Small intestine (tissue), 7 donors: ENCODE data around the gene SLC39A11. TPM values are rescaled to one million over a fixed set of nuclear protein-coding genes. Genes with fewer than 3 reads are reported as not detected.
"Not testable (repeated sequence)": the region's sequence is repeated elsewhere in the genome, so short reads cannot be mapped to it uniquely, and the experiment has no call there.

Experiments
- DNase-seq, 2 donors: peaks; one replicate each; pipeline versions ENCODE4 v3.0.0 to v3.0.0-alpha.2; 2013
- FAIRE-seq: peaks from 2 replicates; lab custom pipeline; 2012; peaks lifted over from hg19 to GRCh38; lab: Jason Lieb, UNC
- H3K27ac ChIP-seq, 3 donors: one replicate each; pipeline ENCODE4 v1.5.1; 2013; ENCODE audit warnings: low read length in 2 of 3, mild to moderate bottlenecking in 2 of 3, control low read depth in 1 of 3, inconsistent platforms in 1 of 3, low read depth in 1 of 3, moderate library complexity in 1 of 3
- H3K27me3 ChIP-seq, 3 donors: one replicate each; pipeline ENCODE4 v1.6.1; 2013; ENCODE audit warnings: low read length in 3 of 3, inconsistent platforms in 1 of 3; ENCODE audit not compliant: control insufficient read depth in 3 of 3, insufficient read depth in 3 of 3
- H3K36me3 ChIP-seq, 3 donors: one replicate each; pipeline ENCODE4 v1.6.1; 2013; ENCODE audit warnings: low read length in 3 of 3, inconsistent platforms in 1 of 3, low read depth in 1 of 3, mild to moderate bottlenecking in 1 of 3, moderate library complexity in 1 of 3; ENCODE audit not compliant: control insufficient read depth in 3 of 3, insufficient read depth in 2 of 3
- H3K4me1 ChIP-seq, 3 donors: one replicate each; pipeline ENCODE4 v1.6.1; 2013; ENCODE audit warnings: low read length in 2 of 3, inconsistent platforms in 1 of 3, low read depth in 1 of 3, mild to moderate bottlenecking in 1 of 3, moderate library complexity in 1 of 3; ENCODE audit not compliant: control insufficient read depth in 3 of 3, insufficient read depth in 2 of 3
- H3K4me3 ChIP-seq, 3 donors: one replicate each; pipeline ENCODE4 v1.5.1; 2013; ENCODE audit warnings: low read length in 3 of 3, control low read depth in 1 of 3, inconsistent platforms in 1 of 3, low read depth in 1 of 3, mild to moderate bottlenecking in 1 of 3, moderate library complexity in 1 of 3
- H3K9me3 ChIP-seq, 2 donors: one replicate each; pipeline ENCODE4 v1.6.1; 2013; ENCODE audit warnings: low read depth in 1 of 2, low read length in 1 of 2; ENCODE audit not compliant: control insufficient read depth in 2 of 2, insufficient read depth in 1 of 2
- WGBS, 3 donors: extraction: QIAGEN DNeasy Blood & Tissue Kit; methylation state at CpG; one replicate each; pipeline ENCODE4 v1.1.7; 2013; 5-methylcytosine and 5-hydroxymethylcytosine counted together
- polyA plus RNA-seq, 4 donors: library from polyadenylated mRNA; stranded (reverse) in 3 of 4; unstranded in 1 of 4; fragments of 200-250 nt in 3 of 4; fragments of 120-200 nt in 1 of 4; gene quantifications; one replicate each; pipeline versions ENCODE4 v1.2.1 to v1.2.3, GENCODE V29; 2013
- donor health status: healthy with polysubstance abuse.
- donor health status: control.
- donor health status: control.
- donor health status: Bipolar disorder and iron deficiency.
- donor health status: healthy.

The SLC39A11 gene
- polyA plus RNA-seq, 4 donors = 2.7 to 53.7 (median 11.3) TPM

DNA sequence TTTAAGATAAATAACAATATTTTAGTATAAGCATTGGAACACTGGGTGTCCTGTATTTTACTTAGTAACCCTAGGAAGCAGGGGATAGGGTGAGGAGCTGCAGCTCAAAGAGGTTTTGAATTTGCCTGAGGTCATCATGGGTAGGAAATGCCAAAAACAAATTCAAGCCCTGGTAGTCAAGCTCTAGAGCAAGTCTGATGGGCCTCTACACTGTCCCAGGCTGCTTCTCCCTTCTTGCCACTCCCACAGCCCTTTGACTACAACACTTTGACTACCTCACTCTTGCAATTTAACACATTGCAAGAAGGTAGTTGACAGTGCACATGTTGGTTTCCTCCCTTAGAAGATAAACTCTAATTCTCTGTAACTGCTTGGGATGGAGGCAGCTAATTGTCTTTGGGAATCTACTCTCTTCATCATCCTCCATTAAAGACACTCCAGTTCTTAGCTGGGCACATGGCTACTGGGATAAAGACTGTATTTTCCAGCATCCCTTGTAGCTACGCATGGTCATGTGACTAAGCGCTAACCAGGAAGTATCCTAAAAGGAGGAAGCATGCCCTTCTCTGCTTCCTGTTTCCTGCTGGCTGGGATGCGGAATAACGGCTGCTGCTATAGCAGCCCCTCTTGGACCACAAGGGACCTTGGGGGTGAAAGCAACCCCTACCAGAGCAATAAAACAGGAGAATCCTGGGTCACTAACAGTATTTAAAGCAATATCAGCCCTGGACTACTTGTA lies 41.6 kb upstream of the SLC39A11 start:
- FAIRE-seq (no peak), DNase-seq (no peak)
- H3K9me3 ChIP-seq = no peaks in the 10 kb centered on the region
- no peak overlapping the region for H3K4me3 ChIP-seq
- peaks cover 0 to 3% (median 0%) of the 10 kb centered on the region in 3 donors for H3K27me3 ChIP-seq
- 60 to 70% (median 64%) methylated on average over 4 of the region's 4 CpGs for WGBS, 3 donors
- no peak overlapping the region for H3K27ac ChIP-seq
- H3K4me1 ChIP-seq = no peaks in the 10 kb centered on the region
- H3K36me3 ChIP-seq = no peaks in the 10 kb centered on the region

DNA sequence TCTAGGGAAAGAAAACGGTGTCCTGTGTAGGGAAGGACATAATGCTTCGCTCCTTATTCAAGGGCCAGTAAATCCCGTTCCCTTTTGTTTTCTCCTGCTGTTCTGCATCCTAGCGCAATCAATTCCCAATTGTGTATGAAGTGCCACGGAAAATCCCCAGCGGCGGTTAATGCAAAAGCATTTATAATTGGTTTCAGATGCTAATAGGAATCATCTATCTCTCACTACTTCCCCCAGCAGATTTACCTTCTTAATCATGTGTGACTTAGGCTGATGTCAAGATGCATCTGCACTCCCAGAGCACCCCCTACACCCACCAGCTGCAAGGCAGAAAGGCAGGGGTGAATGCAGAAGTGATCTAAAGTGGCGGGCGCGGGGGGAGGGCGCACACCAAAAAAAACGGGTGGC lies 39.6 kb upstream of the SLC39A11 start:
- WGBS, 3 donors = 69 to 78% (median 77%) methylated on average over 12 of the region's 12 CpGs
- H3K4me1 ChIP-seq = no peaks in the 10 kb centered on the region
- FAIRE-seq (no peak), DNase-seq (no peak)
- H3K27me3 ChIP-seq = no peaks in the 10 kb centered on the region
- no peaks in the 10 kb centered on the region for H3K9me3 ChIP-seq
- H3K4me3 ChIP-seq = no peak overlapping the region
- no peak overlapping the region for H3K27ac ChIP-seq
- no peaks in the 10 kb centered on the region for H3K36me3 ChIP-seq

DNA sequence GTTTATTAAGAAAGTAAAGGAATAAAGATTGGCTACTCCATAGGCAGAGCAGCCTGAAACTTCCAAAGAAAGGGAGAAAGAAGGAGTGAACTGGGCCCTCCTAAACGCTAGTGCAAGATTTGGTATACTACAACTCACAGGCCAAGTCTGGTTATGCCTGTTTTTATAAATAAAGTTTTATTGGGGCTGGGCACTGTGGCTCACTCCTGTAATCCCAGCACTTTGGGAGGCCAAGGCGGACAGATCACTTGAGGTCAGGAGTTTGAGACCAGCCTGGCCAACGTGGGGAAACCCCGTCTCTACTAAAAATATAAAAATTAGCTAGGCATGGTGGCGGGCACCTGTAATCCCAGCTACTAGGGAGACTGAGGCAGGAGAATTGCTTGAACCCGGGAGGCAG lies 39.0 kb upstream of the SLC39A11 start:
- not testable (repeated sequence) for H3K27me3 ChIP-seq, DNase-seq, H3K27ac ChIP-seq, H3K4me1 ChIP-seq, FAIRE-seq, H3K36me3 ChIP-seq, H3K4me3 ChIP-seq, H3K9me3 ChIP-seq
- 93 to 96% (median 93%) methylated on average over 6 of the region's 6 CpGs for WGBS, 3 donors

DNA sequence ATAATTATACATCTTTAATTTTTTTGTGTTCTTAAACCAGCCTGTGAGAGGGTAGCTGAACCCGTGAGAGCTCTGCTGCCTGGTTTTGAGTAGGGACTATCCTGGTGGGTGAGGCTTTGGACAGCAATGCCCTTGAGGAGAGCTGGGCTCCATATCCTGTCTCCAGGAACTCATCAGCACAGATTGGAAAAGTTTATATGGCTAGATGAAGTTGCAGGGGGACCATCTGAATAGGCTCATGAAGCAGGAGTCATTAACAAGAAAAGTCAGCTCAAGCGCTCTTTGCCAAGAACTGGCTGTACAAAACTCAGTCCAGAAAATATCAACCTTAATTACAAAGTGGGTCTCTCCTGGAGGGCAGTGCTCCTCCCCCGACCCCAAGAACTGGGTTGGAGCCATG lies 38.5 kb upstream of the SLC39A11 start:
- FAIRE-seq = no peak
- Histone ChIP-seq H3K27ac (no peak overlapping the region), H3K4me3 (no peak overlapping the region), H3K27me3 (no peaks in the 10 kb centered on the region), H3K4me1 (no peaks in the 10 kb centered on the region), H3K9me3 (no peaks in the 10 kb centered on the region), H3K36me3 (no peaks in the 10 kb centered on the region)
- WGBS, 3 donors = 76 to 88% (median 85%) methylated on average over 3 of the region's 3 CpGs
- no peak for DNase-seq

- WGBS, 3 donors = 59 to 77% (median 67%) methylated on average over 3 of the region's 3 CpGs
- no peak overlapping the region for H3K27ac ChIP-seq
- no peaks in the 10 kb centered on the region for H3K27me3 ChIP-seq
- no peak overlapping the region for H3K4me3 ChIP-seq
- FAIRE-seq (no peak), DNase-seq (no peak)
- no peaks in the 10 kb centered on the region for H3K9me3 ChIP-seq
- H3K36me3 ChIP-seq = no peaks in the 10 kb centered on the region
- no peaks in the 10 kb centered on the region for H3K4me1 ChIP-seq
Measured at GRCh38 chr17:73128496-73128895, 36.0 kb upstream of the SLC39A11 start.

GRCh38 chr17:73126716-73127473 lies 34.4 kb upstream of the SLC39A11 start:
- Histone ChIP-seq H3K4me3 (no peak overlapping the region), H3K36me3 (no peaks in the 10 kb centered on the region), H3K9me3 (no peaks in the 10 kb centered on the region), H3K27ac (no peak overlapping the region), H3K27me3 (no peaks in the 10 kb centered on the region), H3K4me1 (no peaks in the 10 kb centered on the region)
- DNase-seq = no peak
- FAIRE-seq = no peak
- WGBS, 3 donors = 77 to 84% (median 78%) methylated on average over 8 of the region's 8 CpGs

- H3K27ac ChIP-seq = no peak overlapping the region
- no peaks in the 10 kb centered on the region for H3K4me1 ChIP-seq
- H3K27me3 ChIP-seq = no peaks in the 10 kb centered on the region
- no peaks in the 10 kb centered on the region for H3K9me3 ChIP-seq
- FAIRE-seq (no peak), DNase-seq (no peak)
- H3K4me3 ChIP-seq = no peak overlapping the region
- 78 to 89% (median 81%) methylated on average over 7 of the region's 7 CpGs for WGBS, 3 donors
- no peaks in the 10 kb centered on the region for H3K36me3 ChIP-seq
Measured at GRCh38 chr17:73123606-73124320, 31.3 kb upstream of the SLC39A11 start.

GRCh38 chr17:73122953-73123605 lies 30.6 kb upstream of the SLC39A11 start:
- Histone ChIP-seq H3K4me1 (no peaks in the 10 kb centered on the region), H3K4me3 (no peak overlapping the region), H3K27ac (no peak overlapping the region), H3K9me3 (no peaks in the 10 kb centered on the region), H3K36me3 (no peaks in the 10 kb centered on the region), H3K27me3 (no peaks in the 10 kb centered on the region)
- DNase-seq (no peak), FAIRE-seq (no peak)
- WGBS, 3 donors = 67 to 80% (median 79%) methylated on average over 4 of the region's 4 CpGs
